ENCODE data around the gene TLN1.

DNA sequence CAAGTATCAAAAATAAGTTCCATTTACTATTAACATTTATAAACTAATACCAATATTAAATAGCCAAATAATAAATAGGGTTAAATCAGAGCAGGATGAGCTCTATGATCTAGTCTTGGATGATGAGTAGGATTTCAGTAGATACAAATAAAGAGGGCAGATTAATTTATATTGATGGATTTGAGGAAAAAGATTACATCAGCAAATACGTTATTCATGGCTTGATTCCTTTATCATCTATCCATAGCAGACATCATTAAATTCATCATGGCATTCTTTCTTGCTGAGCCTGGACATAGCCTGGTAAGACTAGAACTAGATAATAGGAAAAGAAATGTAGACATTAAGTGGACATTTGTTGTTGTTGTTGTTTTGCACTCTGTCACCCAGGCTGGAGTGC, 35.5 kb upstream of the TLN1 start:
- no peak for TF ChIP-seq RFX5 (IDR thresholded peaks at IDR 0.05; ENCODE audit: low read depth, low read length)
- no peak for TF ChIP-seq NR2C2 (IDR thresholded peaks at IDR 0.05; ENCODE audit: borderline replicate concordance, control insufficient read depth, insufficient read length, low read depth)
- TF ChIP-seq CBX3 (IDR thresholded peaks at IDR 0.05; ENCODE audit: borderline replicate concordance, low read depth): no peak
